GM12873 (cell line): ENCODE data around the gene DNAL4.

Source experiments
- TF ChIP-seq, protein P1 (sequence below): IDR thresholded peaks from 2 replicates; pipeline ENCODE4 v1.5.1; 2012; ENCODE audit warnings: low read depth, mild to moderate bottlenecking, moderate library complexity, low read length, control low read depth; ENCODE audit not compliant: insufficient read depth; ENCODE audit errors: missing control alignments

The DNAL4 gene

DNA sequence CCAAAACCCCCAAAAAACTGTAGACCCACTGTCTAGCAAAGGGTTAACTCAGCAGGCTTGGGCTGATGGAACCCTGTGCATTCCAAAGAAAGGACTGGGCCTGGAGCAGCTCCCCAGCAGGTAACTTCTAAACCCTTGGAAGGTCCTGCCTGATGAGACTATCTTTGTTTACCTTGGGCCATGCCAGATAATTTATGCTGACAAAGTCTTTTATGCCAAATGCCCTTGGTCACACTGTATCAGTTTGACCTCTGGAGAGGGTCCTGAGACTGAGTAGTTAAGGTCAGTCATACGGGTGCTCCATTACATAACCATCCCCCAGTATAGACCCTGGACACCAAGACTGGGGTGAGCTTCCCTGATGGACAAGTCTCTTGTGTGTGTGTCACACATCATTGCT, 21.9 kb upstream of the DNAL4 start:
- TF ChIP-seq, protein P1, sequence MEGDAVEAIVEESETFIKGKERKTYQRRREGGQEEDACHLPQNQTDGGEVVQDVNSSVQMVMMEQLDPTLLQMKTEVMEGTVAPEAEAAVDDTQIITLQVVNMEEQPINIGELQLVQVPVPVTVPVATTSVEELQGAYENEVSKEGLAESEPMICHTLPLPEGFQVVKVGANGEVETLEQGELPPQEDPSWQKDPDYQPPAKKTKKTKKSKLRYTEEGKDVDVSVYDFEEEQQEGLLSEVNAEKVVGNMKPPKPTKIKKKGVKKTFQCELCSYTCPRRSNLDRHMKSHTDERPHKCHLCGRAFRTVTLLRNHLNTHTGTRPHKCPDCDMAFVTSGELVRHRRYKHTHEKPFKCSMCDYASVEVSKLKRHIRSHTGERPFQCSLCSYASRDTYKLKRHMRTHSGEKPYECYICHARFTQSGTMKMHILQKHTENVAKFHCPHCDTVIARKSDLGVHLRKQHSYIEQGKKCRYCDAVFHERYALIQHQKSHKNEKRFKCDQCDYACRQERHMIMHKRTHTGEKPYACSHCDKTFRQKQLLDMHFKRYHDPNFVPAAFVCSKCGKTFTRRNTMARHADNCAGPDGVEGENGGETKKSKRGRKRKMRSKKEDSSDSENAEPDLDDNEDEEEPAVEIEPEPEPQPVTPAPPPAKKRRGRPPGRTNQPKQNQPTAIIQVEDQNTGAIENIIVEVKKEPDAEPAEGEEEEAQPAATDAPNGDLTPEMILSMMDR, result no peak

DNA sequence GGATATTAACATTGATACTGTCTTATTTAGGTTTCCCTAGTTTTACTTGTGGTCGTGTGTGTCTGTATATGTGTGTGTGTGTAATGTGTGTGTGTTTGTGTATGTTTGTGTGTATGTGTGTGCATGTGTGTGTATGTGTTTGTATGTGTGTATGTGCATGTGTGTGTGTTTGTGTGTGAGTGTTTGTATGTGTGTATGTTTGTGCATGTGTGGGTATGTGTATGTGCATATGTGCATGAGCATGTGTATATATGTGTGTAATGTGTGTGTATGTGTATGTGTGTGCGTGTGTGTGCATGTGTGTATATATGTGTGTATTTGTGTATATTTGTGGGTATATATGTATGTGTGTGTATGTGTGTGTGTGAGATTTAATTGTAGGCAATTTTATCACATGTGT, 17.3 kb upstream of the DNAL4 start:
- TF ChIP-seq, protein P1, result no peak

DNA sequence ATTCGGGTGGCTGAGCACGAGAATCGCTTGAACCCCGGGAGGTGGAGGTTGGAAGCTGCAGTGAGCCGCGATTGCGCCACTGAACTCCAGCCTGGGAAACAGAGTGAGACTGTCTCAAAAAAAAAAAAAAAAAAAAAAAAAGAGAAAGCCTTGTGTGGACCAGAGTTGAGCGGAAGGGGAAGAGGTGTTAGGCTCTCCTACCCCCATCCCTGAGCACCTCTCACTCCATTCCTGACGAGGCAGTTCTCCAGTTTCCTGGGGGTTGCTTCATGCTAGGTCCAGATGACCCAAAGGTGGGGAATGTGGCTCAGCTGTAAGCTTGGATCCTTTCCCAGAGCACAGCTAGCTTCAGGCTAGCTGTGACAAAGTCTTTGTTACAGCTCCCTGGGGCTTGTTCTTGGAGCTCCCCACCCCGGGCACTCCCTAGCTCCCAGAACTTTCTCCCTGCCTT, 8.8 kb upstream of the DNAL4 start:
- TF ChIP-seq, protein P1, result no peak

DNA sequence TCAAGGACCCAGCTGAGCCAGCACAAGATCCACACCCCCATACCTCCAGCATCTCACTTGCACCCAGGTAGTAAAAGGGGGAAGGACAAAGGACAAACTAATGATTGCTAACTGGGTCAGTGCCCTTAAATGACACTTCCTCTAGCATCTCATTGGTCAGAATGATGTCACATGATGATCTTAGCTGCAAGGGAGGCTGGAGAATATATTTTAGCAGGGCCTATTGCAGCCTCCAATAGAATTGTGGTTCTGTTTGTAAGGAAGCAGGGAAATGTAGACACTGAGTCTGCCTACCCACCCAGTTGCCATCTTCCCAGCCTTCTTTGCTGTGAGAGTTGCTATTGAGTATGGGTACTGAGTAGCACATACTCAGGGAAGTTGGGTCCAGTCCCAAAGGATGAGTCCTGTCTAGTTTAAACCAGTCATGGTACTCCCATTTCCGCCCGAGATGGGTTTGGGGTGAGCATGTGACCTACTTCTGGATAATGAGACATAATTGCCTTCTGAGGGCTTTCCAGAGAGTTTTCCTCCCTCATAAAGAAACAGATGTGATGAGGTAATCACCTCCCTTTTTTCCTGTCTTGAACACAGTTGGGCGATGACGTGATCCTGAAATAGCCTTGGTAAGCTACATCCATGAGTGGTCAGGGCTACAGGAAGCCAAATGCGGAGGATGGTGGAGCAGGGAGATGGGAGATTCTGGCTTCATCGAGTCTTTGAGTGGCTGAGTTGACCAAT, 5.5 kb upstream of the DNAL4 start:
- TF ChIP-seq, protein P1, result no peak

DNA sequence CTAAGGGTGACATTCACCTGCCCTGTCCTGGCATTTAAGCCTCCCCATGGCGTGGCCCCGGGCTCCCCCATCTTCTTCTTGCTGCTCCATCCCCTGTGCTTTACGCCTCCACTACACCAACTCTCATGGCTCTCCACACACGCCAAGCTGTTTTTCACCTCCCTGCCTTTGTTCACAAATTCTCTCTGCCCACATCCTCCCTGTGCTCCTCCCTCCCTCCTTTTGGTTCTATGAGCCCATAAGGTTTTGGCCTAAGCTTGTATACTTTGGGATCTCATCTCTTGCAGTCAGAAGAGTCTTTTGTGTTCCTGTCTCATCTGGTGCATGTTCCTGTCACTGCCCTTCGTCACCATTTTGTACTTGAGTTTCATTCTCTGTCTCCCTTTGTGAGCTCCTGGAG, 4.6 kb upstream of the DNAL4 start:
- TF ChIP-seq, protein P1, result no peak

DNA sequence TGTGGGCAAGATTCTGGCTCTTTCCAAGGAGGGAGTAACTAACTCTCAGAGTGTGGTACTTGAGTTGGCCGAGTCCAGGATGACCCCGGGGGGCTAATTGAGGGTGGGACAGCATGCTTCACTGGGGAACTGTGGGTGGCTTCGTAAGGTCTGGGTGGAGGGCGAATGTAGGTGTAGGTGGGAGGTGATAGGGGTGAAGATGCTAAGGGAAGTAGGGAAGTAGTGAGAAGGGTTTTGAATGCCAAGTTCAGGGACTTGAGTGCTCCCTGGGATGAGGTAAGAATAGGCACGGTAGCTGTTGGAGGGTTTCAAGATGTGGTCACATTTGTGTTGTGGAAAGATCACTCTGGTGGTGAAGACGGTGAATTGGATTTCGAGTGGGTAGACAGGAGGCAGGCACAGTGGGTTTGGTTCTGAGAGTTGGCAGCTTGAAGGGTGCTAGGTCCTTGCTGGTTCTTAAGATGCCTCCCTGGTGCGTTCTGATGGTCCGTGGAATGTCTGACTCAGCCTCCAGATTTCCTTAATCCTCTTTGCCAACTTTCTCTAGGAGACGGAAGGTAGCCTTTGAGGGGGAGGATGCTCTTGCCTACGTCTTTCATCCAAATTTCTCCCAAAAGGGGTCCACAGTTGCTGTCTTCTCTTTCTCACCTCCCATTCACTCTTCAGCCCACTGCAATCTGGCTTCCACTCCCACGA, 2.5 kb upstream of the DNAL4 start:
- TF ChIP-seq, protein P1, result no peak

DNA sequence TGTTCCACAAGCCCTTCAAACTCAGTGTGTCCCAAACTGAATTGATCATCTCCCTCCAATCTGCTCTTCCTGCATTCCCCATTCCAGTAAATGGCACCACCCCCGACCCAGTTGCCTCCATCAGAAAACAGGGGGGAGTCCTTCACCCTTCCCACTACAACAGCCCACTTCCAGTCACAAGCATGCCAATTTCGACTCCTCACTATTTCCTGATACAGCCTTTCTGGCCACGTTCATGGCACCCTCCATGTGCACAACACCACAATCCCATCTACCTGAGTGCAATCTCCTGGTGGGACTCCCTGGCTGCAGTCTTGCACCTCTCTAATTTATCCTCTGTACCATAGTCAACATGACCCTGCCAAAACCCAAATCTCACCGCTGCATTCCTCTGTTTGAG, 1.6 kb upstream of the DNAL4 start:
- TF ChIP-seq, protein P1, result no peak
